Gastroesophageal sphincter (tissue), 4 donors: Measurements from ENCODE around the gene CENPA. TPM values are rescaled to one million over a fixed set of nuclear protein-coding genes. Genes with fewer than 3 reads are reported as not detected.

Experiments used
- ATAC-seq: fragments of 150-250 bp; one replicate; pipeline ENCODE4 v1.9.1; 2016; ENCODE audit warnings: mild to moderate bottlenecking, moderate library complexity
- H3K27ac ChIP-seq, 4 donors: fragments of 200-600 bp; sonication (generic) in 3 of 4; 1 replicate in 3 of 4; 2 replicates in 1 of 4; pipeline ENCODE4 v1.5.1; 2016 to 2019
- H3K27me3 ChIP-seq: fragments of 200-600 bp; sonication (generic); one replicate; pipeline ENCODE4 v1.5.1; 2019
- H3K36me3 ChIP-seq, 2 donors: fragments of 200-600 bp; sonication (generic); one replicate each; pipeline ENCODE4 v1.5.1; 2019; ENCODE audit warnings: control low read depth in 1 of 2
- H3K4me1 ChIP-seq, 3 donors: fragments of 200-600 bp; sonication (generic); 1 replicate in 2 of 3; 2 replicates in 1 of 3; pipeline ENCODE4 v1.5.1; 2016 to 2019; ENCODE audit warnings: control low read depth in 2 of 3
- H3K4me3 ChIP-seq, 2 donors: fragments of 200-600 bp; sonication (generic); one replicate each; pipeline ENCODE4 v1.5.1; 2019; ENCODE audit warnings: mild to moderate bottlenecking in 1 of 2, moderate library complexity in 1 of 2
- H3K9me3 ChIP-seq, 3 donors: fragments of 200-600 bp; sonication (generic); one replicate each; pipeline ENCODE4 v1.5.1; 2017 to 2019; ENCODE audit warnings: control low read depth in 2 of 3
- CTCF ChIP-seq, 4 experiments: fragments of 200-600 bp in 2 of 4; fragments of 450-650 bp in 2 of 4; sonication (generic) in 1 of 4; IDR thresholded peaks; one replicate each; pipeline ENCODE4 v1.5.1; 2017 to 2019; ENCODE audit warnings: antibody characterized with exemption in 4 of 4, mild to moderate bottlenecking in 2 of 4, moderate library complexity in 2 of 4
- EP300 ChIP-seq: sonication (generic); formaldehyde crosslinking; IDR thresholded peaks from one replicate; pipeline ENCODE4 v1.6.1; 2017; ENCODE audit warnings: antibody characterized with exemption, mild to moderate bottlenecking
- POLR2A ChIP-seq, 2 donors: fragments of 450-650 bp; IDR thresholded peaks; one replicate each; pipeline ENCODE4 v1.6.1; 2017; ENCODE audit warnings: antibody characterized with exemption in 2 of 2, mild to moderate bottlenecking in 2 of 2, moderate library complexity in 1 of 2
- POLR2AphosphoS5 ChIP-seq: sonication (generic); formaldehyde crosslinking; IDR thresholded peaks from one replicate; pipeline ENCODE4 v1.6.1; 2017; ENCODE audit warnings: antibody characterized with exemption
- WGBS, 2 donors: methylation state at CpG; one replicate each; pipeline ENCODE4 v1.1.5; 2018; ENCODE audit warnings: low coverage in 1 of 2; 5-methylcytosine and 5-hydroxymethylcytosine counted together
- total RNA-seq, 4 donors: library from RNA; depleted of rRNA; stranded (reverse); fragments of >200 nt; gene quantifications; one replicate each; pipeline ENCODE4 v1.1.0, GENCODE V29; 2016

Gene CENPA
- not detected for total RNA-seq

GRCh38 chr2:26785431-26786206 lies at the start of gene CENPA:
CENPA (plus strand) TSS chr2:26786056; CDS start chr2:26786197, 141 bp downstream.
- peak; percentile 100 for ATAC-seq
- Histone ChIP-seq H3K36me3 (peaks cover 0 to 13% of the 10 kb centered on the region in 2 donors), H3K4me1 (peaks cover 0 to 19% (median 6%) of the 10 kb centered on the region in 3 donors), H3K27ac (peak within 1 kb of the TSS in 3 of 4 donors; percentile 38 to 60 (median 54)), H3K4me3 (peak within 1 kb of the TSS; percentile 81 to 83), H3K27me3 (peaks cover 42% of the 10 kb centered on the region), H3K9me3 (no peaks in the 10 kb centered on the region)
- peak in 1 of 2 donors; percentile 12 for TF ChIP-seq POLR2A (IDR thresholded peaks at IDR 0.05)
- peak in 3 of 4 experiments; percentile 25 to 39 (median 32) for TF ChIP-seq CTCF (IDR thresholded peaks at IDR 0.05)
- peak; percentile 77 for TF ChIP-seq POLR2AphosphoS5
- TF ChIP-seq EP300, result no peak
- 2 to 4% methylated on average over 9 to 16 of the region's 55 CpGs for WGBS, 2 donors

GRCh38 chr2:26737221-26737620 lies 48.6 kb upstream of the CENPA start:
- H3K36me3 ChIP-seq, result no peaks in the 10 kb centered on the region
- no peak overlapping the region for H3K27ac ChIP-seq
- H3K9me3 ChIP-seq, result no peaks in the 10 kb centered on the region
- H3K27me3 ChIP-seq, result no peaks in the 10 kb centered on the region
- no peaks in the 10 kb centered on the region for H3K4me1 ChIP-seq
- TF ChIP-seq CTCF (IDR thresholded peaks at IDR 0.05), result no peak
- no peak for TF ChIP-seq EP300
- no peak for TF ChIP-seq POLR2AphosphoS5
- no peak for TF ChIP-seq POLR2A (IDR thresholded peaks at IDR 0.05)
- no peak for ATAC-seq
- H3K4me3 ChIP-seq, result no peak overlapping the region
- WGBS, 2 donors, result 89% methylated on average over 4 of the region's 4 CpGs; no CpG with 5 or more reads in 1 of the 2 donors

- ATAC-seq, result no peak
- no peaks in the 10 kb centered on the region for H3K27me3 ChIP-seq
- H3K27ac ChIP-seq, result no peak overlapping the region
- WGBS, 2 donors, result 80% methylated on average over 1 of the region's 4 CpGs; no CpG with 5 or more reads in 1 of the 2 donors
- no peak for TF ChIP-seq POLR2AphosphoS5
- no peak for TF ChIP-seq EP300
- no peak for TF ChIP-seq POLR2A (IDR thresholded peaks at IDR 0.05)
- no peak overlapping the region for H3K4me3 ChIP-seq
- no peaks in the 10 kb centered on the region for H3K4me1 ChIP-seq
- no peaks in the 10 kb centered on the region for H3K9me3 ChIP-seq
- no peaks in the 10 kb centered on the region for H3K36me3 ChIP-seq
Measured at GRCh38 chr2:26738481-26738880, 47.4 kb upstream of the CENPA start.

- ATAC-seq, result no peak
- WGBS, 2 donors, result 63 to 97% methylated on average over 2 to 5 of the region's 7 CpGs
- no peaks in the 10 kb centered on the region for H3K36me3 ChIP-seq
Measured at GRCh38 chr2:26739514-26739913, 46.3 kb upstream of the CENPA start.

GRCh38 chr2:26740346-26740745 lies 45.5 kb upstream of the CENPA start:
- Histone ChIP-seq H3K9me3 (no peaks in the 10 kb centered on the region), H3K27ac (no peak overlapping the region), H3K36me3 (no peaks in the 10 kb centered on the region), H3K27me3 (no peaks in the 10 kb centered on the region), H3K4me1 (no peaks in the 10 kb centered on the region), H3K4me3 (no peak overlapping the region)
- no peak for TF ChIP-seq POLR2A (IDR thresholded peaks at IDR 0.05)
- no peak for ATAC-seq
- 71 to 85% methylated on average over 1 to 5 of the region's 6 CpGs for WGBS, 2 donors

More at GRCh38 chr2:26739514-26739913, 46.3 kb upstream of the CENPA start:
- Histone ChIP-seq H3K4me3 (no peak overlapping the region), H3K4me1 (no peaks in the 10 kb centered on the region), H3K27ac (no peak overlapping the region), H3K9me3 (no peaks in the 10 kb centered on the region), H3K27me3 (no peaks in the 10 kb centered on the region)
- TF ChIP-seq POLR2AphosphoS5 (no peak), CTCF (IDR thresholded peaks at IDR 0.05) (no peak), POLR2A (IDR thresholded peaks at IDR 0.05) (no peak), EP300 (no peak)

GRCh38 chr2:26740890-26741302 lies 45.0 kb upstream of the CENPA start:
- Histone ChIP-seq H3K27ac (no peak overlapping the region), H3K4me3 (no peak overlapping the region), H3K27me3 (no peaks in the 10 kb centered on the region), H3K4me1 (no peaks in the 10 kb centered on the region), H3K36me3 (no peaks in the 10 kb centered on the region), H3K9me3 (no peaks in the 10 kb centered on the region)
- ATAC-seq, result no peak
- TF ChIP-seq CTCF (IDR thresholded peaks at IDR 0.05) (no peak), POLR2A (IDR thresholded peaks at IDR 0.05) (no peak), EP300 (no peak), POLR2AphosphoS5 (no peak)
- WGBS, 2 donors, result 56 to 61% methylated on average over 6 to 7 of the region's 8 CpGs
